Measurements from ENCODE around the gene ITPR2. TPM values are rescaled to one million over a fixed set of nuclear protein-coding genes. Genes with fewer than 3 reads are reported as not detected.
"Not testable (repeated sequence)": the region's sequence is repeated elsewhere in the genome, so short reads cannot be mapped to it uniquely, and the experiment has no call there.

The ITPR2 gene
- polyA plus RNA-seq, 2 of the 4 experiments (the other 2 are of a cell fraction) = 3.1 to 8.1 TPM

DNA sequence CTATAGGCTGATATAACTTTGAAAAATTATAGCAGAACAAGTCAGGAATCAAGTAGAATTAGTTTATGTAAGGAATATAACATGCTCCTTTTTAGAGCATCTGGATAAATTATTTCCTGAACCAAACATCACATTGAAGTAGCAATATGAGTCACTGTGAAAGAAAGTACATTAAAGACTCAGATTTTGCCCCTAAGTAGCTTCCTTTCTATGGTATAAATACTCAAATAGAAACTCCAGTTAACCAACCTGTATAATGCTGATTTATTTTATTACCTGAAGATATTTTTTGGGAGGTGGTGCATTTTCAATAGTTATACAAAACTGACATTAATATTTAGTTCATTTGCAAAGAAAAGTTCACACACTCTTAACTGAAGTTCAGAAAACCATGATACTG is 312.1 kb downstream of the ITPR2 start:
- Histone ChIP-seq H3K4me3 (no peak overlapping the region), H3K4me2 (no peak overlapping the region), H3K27ac (no peak overlapping the region), H3K9me3 (peaks cover 19% of the 10 kb centered on the region; the same call in 2 of the 3 replicates), H3K4me1 (no peaks in the 10 kb centered on the region)
- TF ChIP-seq FOSB (CRISPR knock-in tag; IDR thresholded peaks at IDR 0.05) = no peak
- ChIA-PET POLR2A (no interaction called here), CTCF (interaction anchor here (0.6 to 1.4 kb wide), 3 partner anchors 10 to 748 kb away, joined by 3 read pairs; no protein-coding TSS in a partner anchor)
- no peak for DNase-seq (ENCODE audit: low read depth in 1 of 2, low spot score in 1 of 2)
- ATAC-seq = no peak
- no peak for FAIRE-seq

DNA sequence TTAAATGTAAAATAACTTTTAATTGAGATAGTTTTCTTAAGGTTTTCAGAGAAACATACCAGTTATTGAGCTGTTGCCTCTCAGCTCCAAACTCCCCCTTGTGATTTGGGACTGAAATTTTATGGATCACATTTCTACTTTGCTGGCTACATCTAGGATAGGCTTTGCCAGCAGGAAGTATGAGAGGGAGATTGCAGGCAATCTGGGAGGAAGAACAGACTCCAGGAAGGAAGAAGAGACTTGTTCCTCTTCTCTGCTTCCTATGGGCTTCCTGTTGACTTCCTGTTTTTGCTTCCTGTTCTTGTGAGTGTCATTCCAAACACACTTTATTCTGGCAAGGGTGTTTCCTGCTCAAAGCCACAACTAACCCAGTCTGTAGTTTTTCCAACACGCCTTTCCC is 312.9 kb downstream of the ITPR2 start:
- peaks cover 12% of the 10 kb centered on the region; the same call in 1 of the 3 replicates for H3K9me3 ChIP-seq
- no peak for DNase-seq (ENCODE audit: low read depth in 1 of 2, low spot score in 1 of 2)
- H3K27ac ChIP-seq = no peak overlapping the region
- POLR2A ChIA-PET = no interaction called here
- FAIRE-seq = no peak
- no peak overlapping the region for H3K4me3 ChIP-seq
- ATAC-seq = no peak
- no peak overlapping the region for H3K4me2 ChIP-seq
- TF ChIP-seq, protein P1, sequence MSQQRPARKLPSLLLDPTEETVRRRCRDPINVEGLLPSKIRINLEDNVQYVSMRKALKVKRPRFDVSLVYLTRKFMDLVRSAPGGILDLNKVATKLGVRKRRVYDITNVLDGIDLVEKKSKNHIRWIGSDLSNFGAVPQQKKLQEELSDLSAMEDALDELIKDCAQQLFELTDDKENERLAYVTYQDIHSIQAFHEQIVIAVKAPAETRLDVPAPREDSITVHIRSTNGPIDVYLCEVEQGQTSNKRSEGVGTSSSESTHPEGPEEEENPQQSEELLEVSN (IDR thresholded peaks at IDR 0.05; ENCODE audit: borderline replicate concordance, low read depth) = no peak
- TF ChIP-seq RARB (CRISPR knock-in tag; IDR thresholded peaks at IDR 0.05) = no peak
- CTCF ChIA-PET = interaction anchor here (1.4 kb wide), 1 partner anchor 11 kb away, joined by 3 read pairs; no protein-coding TSS in a partner anchor
- H3K4me1 ChIP-seq = no peaks in the 10 kb centered on the region
- 46% methylated on average over 1 of the region's 1 CpG for WGBS (ENCODE audit: missing lambda C conversion rate)

DNA sequence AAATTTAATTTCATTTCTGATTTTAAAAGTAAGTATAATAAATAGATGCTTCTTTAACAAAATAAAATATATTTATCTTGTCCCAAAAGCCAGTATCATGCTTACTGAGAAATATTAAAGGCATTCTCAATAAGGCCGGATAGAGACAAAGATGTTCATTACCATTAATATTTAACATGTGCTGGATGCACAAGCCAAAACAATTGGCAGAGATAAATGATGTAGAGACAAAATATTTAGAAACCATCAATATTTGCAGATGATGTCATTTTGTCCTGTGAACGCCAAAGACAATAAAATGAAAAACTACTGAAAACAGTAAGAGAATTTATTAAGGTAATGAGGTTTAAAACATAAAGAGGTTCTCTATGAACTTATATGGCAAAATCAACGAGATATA is 313.5 kb downstream of the ITPR2 start:
- no peaks in the 10 kb centered on the region for H3K4me1 ChIP-seq
- TF ChIP-seq MAFK (IDR thresholded peaks at IDR 0.05; ENCODE audit: partially characterized antibody) (no peak), EHF (CRISPR knock-in tag; IDR thresholded peaks at IDR 0.05) (no peak), SMC3 (IDR thresholded peaks at IDR 0.05) (no peak), ZFP36 (IDR thresholded peaks at IDR 0.05; ENCODE audit: borderline replicate concordance, partially characterized antibody) (no peak), ESRRA (IDR thresholded peaks at IDR 0.05; ENCODE audit: borderline replicate concordance, low read length) (no peak)
- H3K4me2 ChIP-seq = no peak overlapping the region
- no peak overlapping the region for H3K4me3 ChIP-seq
- FAIRE-seq (peak; percentile 86), DNase-seq (ENCODE audit: low read depth in 1 of 2, low spot score in 1 of 2) (no peak), ATAC-seq (no peak)
- CTCF ChIA-PET = interaction anchor here (1.4 kb wide), 1 partner anchor 12 kb away, joined by 3 read pairs; no protein-coding TSS in a partner anchor
- H3K9me3 ChIP-seq = peaks cover 5% of the 10 kb centered on the region; the same call in 1 of the 3 replicates
- H3K27ac ChIP-seq = no peak overlapping the region
- POLR2A ChIA-PET = no interaction called here
- WGBS (ENCODE audit: missing lambda C conversion rate) = 45% methylated on average over 3 of the region's 3 CpGs

DNA sequence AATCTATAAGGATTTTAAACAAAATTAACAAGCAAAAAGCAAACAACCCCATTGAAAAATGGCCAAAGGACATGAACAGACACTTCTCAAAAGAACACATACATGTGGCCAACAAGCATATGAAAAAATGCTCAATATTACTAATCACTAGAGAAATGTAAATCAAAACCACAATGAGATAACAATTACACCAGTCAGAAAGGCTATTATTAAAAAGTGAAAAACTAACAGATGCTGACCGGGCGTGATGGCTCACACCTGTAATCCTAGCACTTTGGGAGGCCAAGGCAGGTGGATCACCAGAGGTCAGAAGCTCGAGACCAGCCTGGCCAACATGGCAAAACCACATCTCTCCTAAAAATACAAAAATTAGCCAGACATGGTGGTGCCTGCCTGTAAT is 315.7 kb downstream of the ITPR2 start:
- H3K4me3 ChIP-seq; FAIRE-seq; H3K9me3 ChIP-seq; H3K27ac ChIP-seq; ATAC-seq; POLR2A ChIA-PET; CTCF ChIA-PET; H3K4me2 ChIP-seq; H3K4me1 ChIP-seq; DNase-seq (ENCODE audit: low read depth in 1 of 2, low spot score in 1 of 2): not testable (repeated sequence)
- WGBS (ENCODE audit: missing lambda C conversion rate) = 70% methylated on average over 3 of the region's 3 CpGs

DNA sequence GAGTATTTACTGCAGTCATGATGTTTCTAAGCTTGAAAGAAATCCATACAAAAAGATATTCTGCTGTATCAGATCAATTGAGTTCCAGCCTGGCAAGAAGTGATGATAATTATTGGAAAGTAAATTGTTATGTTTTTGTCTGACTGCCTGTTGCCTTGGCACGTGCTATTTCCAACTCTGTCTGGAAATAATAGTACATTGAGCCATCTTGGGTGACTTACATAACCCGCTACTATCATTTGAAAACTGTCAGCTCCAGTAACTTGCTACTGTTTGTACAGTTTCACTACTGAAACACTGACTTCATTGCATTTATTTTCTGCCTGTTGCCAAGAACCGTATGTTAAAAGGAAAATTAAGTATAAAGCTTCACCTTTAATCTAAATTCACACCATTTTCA is 318.6 kb downstream of the ITPR2 start:
- TF ChIP-seq MYC (IDR thresholded peaks at IDR 0.05; ENCODE audit: borderline replicate concordance, low read length) = no peak
- TF ChIP-seq, protein P2, sequence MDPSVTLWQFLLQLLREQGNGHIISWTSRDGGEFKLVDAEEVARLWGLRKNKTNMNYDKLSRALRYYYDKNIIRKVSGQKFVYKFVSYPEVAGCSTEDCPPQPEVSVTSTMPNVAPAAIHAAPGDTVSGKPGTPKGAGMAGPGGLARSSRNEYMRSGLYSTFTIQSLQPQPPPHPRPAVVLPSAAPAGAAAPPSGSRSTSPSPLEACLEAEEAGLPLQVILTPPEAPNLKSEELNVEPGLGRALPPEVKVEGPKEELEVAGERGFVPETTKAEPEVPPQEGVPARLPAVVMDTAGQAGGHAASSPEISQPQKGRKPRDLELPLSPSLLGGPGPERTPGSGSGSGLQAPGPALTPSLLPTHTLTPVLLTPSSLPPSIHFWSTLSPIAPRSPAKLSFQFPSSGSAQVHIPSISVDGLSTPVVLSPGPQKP (IDR thresholded peaks at IDR 0.05; ENCODE audit: low read depth, low read length) = no peak
- CTCF ChIA-PET = no interaction called here
- Histone ChIP-seq H3K4me2 (no peak overlapping the region), H3K9me3 (0 out of 3 replicates have a peak, but pooled peaks cover 4% of the 10 kb centered on the region), H3K4me3 (no peak overlapping the region), H3K4me1 (no peaks in the 10 kb centered on the region), H3K27ac (no peak overlapping the region)
- WGBS (ENCODE audit: missing lambda C conversion rate) = 70% methylated on average over 3 of the region's 3 CpGs
- POLR2A ChIA-PET = no interaction called here
- DNase-seq (ENCODE audit: low read depth in 1 of 2, low spot score in 1 of 2) (no peak), ATAC-seq (no peak), FAIRE-seq (no peak)

DNA sequence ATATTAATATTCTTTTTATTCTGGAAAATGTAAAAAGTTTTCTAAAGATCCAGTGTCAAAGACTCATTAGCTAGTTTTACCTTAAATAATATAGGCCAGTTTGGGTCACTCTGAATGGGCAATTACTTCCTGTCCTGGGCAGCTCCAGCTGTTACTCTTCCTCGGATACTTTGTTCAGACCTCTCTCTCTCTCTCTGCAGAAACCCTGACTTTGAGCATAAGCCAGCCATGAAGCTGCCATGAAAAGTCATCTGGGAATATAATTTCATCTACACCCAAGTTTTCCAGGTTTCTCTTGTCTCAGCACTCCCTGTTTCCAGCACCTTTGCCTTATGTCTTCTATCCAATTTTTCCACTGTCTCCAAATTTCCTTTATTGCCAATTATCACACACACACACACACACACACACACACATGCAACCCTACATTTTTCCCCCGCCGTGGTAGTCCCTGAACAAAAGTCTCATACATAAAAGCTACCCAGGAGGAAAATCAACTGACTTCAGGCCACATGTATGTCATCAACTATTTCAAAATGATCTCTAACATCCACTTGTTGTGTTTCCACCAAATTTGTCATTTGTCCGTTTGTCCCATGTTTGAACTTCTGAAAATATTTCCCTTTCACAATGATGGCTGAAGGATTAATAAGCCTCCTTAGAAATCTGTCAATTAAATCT is 319.5 kb downstream of the ITPR2 start:
- CTCF ChIA-PET = interaction anchor here (0.8 kb wide), 1 partner anchor 101 kb away, joined by 4 read pairs; no protein-coding TSS in a partner anchor
- no peak for TF ChIP-seq NPAS2 (CRISPR knock-in tag; IDR thresholded peaks at IDR 0.05; ENCODE audit: borderline replicate concordance)
- no peak for TF ChIP-seq SMC3 (IDR thresholded peaks at IDR 0.05)
- TF ChIP-seq, protein P3, sequence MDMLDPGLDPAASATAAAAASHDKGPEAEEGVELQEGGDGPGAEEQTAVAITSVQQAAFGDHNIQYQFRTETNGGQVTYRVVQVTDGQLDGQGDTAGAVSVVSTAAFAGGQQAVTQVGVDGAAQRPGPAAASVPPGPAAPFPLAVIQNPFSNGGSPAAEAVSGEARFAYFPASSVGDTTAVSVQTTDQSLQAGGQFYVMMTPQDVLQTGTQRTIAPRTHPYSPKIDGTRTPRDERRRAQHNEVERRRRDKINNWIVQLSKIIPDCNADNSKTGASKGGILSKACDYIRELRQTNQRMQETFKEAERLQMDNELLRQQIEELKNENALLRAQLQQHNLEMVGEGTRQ (IDR thresholded peaks at IDR 0.05) = no peak
- no peak for TF ChIP-seq RCOR1 (IDR thresholded peaks at IDR 0.05; ENCODE audit: low read depth, low read length)
- no peak for TF ChIP-seq HOXA7 (CRISPR knock-in tag; IDR thresholded peaks at IDR 0.05)
- TF ChIP-seq BHLHE40 (IDR thresholded peaks at IDR 0.05; ENCODE audit: low read depth, low read length) = no peak
- no peak for TF ChIP-seq HOXB13 (CRISPR knock-in tag; IDR thresholded peaks at IDR 0.05; ENCODE audit: low read depth)
- TF ChIP-seq NR3C1 (IDR thresholded peaks at IDR 0.05) = no peak
- no peak for TF ChIP-seq POLR2AphosphoS2 (conservative IDR thresholded peaks at IDR 0.05; ENCODE audit: low read length)
- TF ChIP-seq, protein P4, sequence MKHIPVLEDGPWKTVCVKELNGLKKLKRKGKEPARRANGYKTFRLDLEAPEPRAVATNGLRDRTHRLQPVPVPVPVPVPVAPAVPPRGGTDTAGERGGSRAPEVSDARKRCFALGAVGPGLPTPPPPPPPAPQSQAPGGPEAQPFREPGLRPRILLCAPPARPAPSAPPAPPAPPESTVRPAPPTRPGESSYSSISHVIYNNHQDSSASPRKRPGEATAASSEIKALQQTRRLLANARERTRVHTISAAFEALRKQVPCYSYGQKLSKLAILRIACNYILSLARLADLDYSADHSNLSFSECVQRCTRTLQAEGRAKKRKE (CRISPR knock-in tag; IDR thresholded peaks at IDR 0.05; ENCODE audit: low read depth) = no peak
- no peak for TF ChIP-seq TP53 (CRISPR knock-in tag; IDR thresholded peaks at IDR 0.05)

More for the DNA sequence above, 319.5 kb downstream of the ITPR2 start:
- FAIRE-seq (no peak), ATAC-seq (no peak), DNase-seq (ENCODE audit: low read depth in 1 of 2, low spot score in 1 of 2) (no peak)
- no peaks in the 10 kb centered on the region for H3K4me1 ChIP-seq
- H3K4me3 ChIP-seq = no peak overlapping the region
- H3K9me3 ChIP-seq = no peaks in the 10 kb centered on the region
- 77% methylated on average over 4 of the region's 4 CpGs for WGBS (ENCODE audit: missing lambda C conversion rate)
- no peak overlapping the region for H3K27ac ChIP-seq
- H3K4me2 ChIP-seq = no peak overlapping the region
- POLR2A ChIA-PET = no interaction called here

Measured in A549 (cell line).